Lower leg skin (tissue), 4 donors: Measurements from ENCODE around the gene KRTAP13-2. TPM values are rescaled to one million over a fixed set of nuclear protein-coding genes. Genes with fewer than 3 reads are reported as not detected.

Source experiments
- DNase-seq, 2 donors: peaks; one replicate each; pipeline ENCODE4 v3.0.0-alpha.2; 2019; ENCODE audit warnings: low spot score in 2 of 2
- H3K4me3 ChIP-seq: fragments of 200-600 bp; sonication (generic); 2 replicates; pipeline ENCODE4 v1.5.1; 2017; ENCODE audit warnings: mild to moderate bottlenecking, low read depth; ENCODE audit not compliant: poor library complexity, severe bottlenecking
- POLR2A ChIP-seq, 2 donors: fragments of 450-650 bp; IDR thresholded peaks; one replicate each; pipeline ENCODE4 v1.6.1; 2016 to 2017; ENCODE audit warnings: antibody characterized with exemption in 2 of 2, mild to moderate bottlenecking in 1 of 2, moderate library complexity in 1 of 2
- WGBS, 2 donors: methylation state at CpG; one replicate each; pipeline ENCODE4 v1.1.5; 2018; 5-methylcytosine and 5-hydroxymethylcytosine counted together
- intact Hi-C: fragments of 100-400 bp; cut with DNase I; formaldehyde crosslinking; loops from one replicate; pipeline ENCODE4 v1.15.0; 2023; ENCODE audit warnings: low total_unique reads
- total RNA-seq, 4 donors: library from RNA; depleted of rRNA; stranded (reverse); fragments of >200 nt; gene quantifications; one replicate each; pipeline ENCODE4 v1.1.0, GENCODE V29; 2016
- TF ChIP-seq, protein P1 (sequence below), 3 donors: fragments of 450-650 bp; IDR thresholded peaks; one replicate each; pipeline ENCODE4 v1.5.1; 2016; ENCODE audit warnings: antibody characterized with exemption in 3 of 3, mild to moderate bottlenecking in 3 of 3, moderate library complexity in 2 of 3

The KRTAP13-2 gene
- total RNA-seq, 4 donors from 2014 or later, result 3.2 TPM; not detected in 3

GRCh38 chr21:30382201-30382600, 10.1 kb upstream of the KRTAP13-2 start:
- no peak overlapping the region for H3K4me3 ChIP-seq
- TF ChIP-seq POLR2A (IDR thresholded peaks at IDR 0.05), result no peak
- TF ChIP-seq, protein P1, sequence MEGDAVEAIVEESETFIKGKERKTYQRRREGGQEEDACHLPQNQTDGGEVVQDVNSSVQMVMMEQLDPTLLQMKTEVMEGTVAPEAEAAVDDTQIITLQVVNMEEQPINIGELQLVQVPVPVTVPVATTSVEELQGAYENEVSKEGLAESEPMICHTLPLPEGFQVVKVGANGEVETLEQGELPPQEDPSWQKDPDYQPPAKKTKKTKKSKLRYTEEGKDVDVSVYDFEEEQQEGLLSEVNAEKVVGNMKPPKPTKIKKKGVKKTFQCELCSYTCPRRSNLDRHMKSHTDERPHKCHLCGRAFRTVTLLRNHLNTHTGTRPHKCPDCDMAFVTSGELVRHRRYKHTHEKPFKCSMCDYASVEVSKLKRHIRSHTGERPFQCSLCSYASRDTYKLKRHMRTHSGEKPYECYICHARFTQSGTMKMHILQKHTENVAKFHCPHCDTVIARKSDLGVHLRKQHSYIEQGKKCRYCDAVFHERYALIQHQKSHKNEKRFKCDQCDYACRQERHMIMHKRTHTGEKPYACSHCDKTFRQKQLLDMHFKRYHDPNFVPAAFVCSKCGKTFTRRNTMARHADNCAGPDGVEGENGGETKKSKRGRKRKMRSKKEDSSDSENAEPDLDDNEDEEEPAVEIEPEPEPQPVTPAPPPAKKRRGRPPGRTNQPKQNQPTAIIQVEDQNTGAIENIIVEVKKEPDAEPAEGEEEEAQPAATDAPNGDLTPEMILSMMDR (IDR thresholded peaks at IDR 0.05), result no peak
- no peak for DNase-seq
- intact Hi-C loops, result no loop called here
- WGBS, 2 donors, result 49 to 50% methylated on average over 1 of the region's 1 CpG

DNA sequence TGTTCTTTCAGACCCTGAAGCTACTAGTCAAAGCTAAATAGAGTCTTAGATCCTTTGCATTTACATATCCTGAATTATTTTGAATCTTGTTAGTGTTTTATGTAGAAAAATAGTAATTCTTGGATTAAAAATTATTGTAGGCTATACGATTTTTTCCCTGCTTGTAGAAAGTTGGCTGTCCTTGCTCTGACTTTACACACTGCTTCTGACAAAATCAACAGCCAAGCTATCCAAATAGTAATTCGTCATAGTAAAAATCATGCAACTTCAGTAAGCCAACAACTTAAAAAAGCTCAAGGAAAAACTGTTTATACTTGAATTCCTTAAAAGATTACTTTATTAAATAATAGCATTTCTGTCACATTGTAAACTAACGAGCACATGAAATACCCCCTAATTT, 16.2 kb downstream of the KRTAP13-2 start:
- whole genome bisulfite sequencing, 2 donors, result 52 to 59% methylated on average over 3 of the region's 3 CpGs
- DNase-seq, result no peak
- H3K4me3 ChIP-seq, result no peak overlapping the region
- intact Hi-C loops, result loop anchor here (2.0 kb wide), 1 partner anchor 71 kb away; no protein-coding TSS in a partner anchor
- TF ChIP-seq POLR2A (IDR thresholded peaks at IDR 0.05), result no peak
- TF ChIP-seq, protein P1 (IDR thresholded peaks at IDR 0.05), result no peak

DNA sequence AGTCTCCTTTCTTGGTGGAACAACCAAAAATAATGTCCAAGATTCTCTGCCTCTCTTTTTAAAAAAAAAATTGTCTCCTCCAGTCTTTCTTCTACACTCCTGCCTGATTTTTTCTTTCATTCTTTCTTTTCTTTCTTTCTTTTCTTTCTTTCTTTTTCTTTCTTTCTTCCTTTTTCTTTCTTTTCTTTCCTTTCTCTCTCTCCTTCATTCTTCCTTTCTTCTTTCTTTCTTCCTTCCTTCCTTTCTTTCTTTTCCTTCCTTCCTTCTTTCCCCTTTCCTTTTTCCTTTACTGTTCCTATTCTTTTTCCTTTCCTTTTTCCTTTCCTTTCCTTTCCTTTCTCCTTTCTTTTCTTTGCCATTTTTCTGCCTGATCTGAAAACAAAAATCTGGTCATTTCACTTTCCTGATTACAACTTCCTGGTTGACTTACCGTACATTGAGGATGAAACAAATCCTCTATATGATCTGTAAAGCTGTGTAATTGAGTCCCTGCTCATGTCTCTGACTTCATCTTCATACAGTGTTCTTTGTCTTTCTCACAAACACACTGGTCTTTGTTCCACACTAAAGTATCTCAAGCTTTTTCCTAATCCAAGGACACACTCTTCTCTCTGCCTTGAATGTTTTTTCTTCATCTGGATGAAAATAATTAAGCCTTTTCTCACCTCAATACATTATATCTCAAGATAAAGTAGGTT, 17.6 kb downstream of the KRTAP13-2 start:
- TF ChIP-seq, protein P1 (IDR thresholded peaks at IDR 0.05), result no peak
- TF ChIP-seq POLR2A (IDR thresholded peaks at IDR 0.05), result no peak
- no peak overlapping the region for H3K4me3 ChIP-seq
- intact Hi-C loops, result loop anchor here (2.0 kb wide), 1 partner anchor 70 kb away; no protein-coding TSS in a partner anchor
- WGBS, 2 donors, result 66 to 74% methylated on average over 1 of the region's 1 CpG
- DNase-seq, result no peak

GRCh38 chr21:30351534-30351933, 20.5 kb downstream of the KRTAP13-2 start:
- TF ChIP-seq, protein P1 (IDR thresholded peaks at IDR 0.05), result no peak
- intact Hi-C loops, result no loop called here
- no peak for DNase-seq
- no peak overlapping the region for H3K4me3 ChIP-seq
- WGBS, 2 donors, result 93 to 97% methylated on average over 1 of the region's 1 CpG

GRCh38 chr21:30349572-30349971, 22.5 kb downstream of the KRTAP13-2 start:
- intact Hi-C loops, result loop anchor here (10.0 kb wide), 1 partner anchor 735 kb away; no protein-coding TSS in a partner anchor
- WGBS, 2 donors, result 20 to 28% methylated on average over 3 of the region's 3 CpGs
- H3K4me3 ChIP-seq, result no peak overlapping the region
- TF ChIP-seq, protein P1 (IDR thresholded peaks at IDR 0.05), result no peak
- no peak for TF ChIP-seq POLR2A (IDR thresholded peaks at IDR 0.05)
- no peak for DNase-seq
